MM.1S (cell line): Measurements from ENCODE around the gene TRAK2.

Experiments used
- DNase-seq: peaks from one replicate; pipeline ENCODE4 v3.0.0-alpha.2; 2015
- H2AFZ ChIP-seq: fragments of 300-600 bp; sonication (generic); 2 replicates; pipeline ENCODE4 v1.6.0; 2016; ENCODE audit warnings: antibody characterized with exemption, low read length
- H3F3A ChIP-seq: fragments of 300-600 bp; sonication (generic); 2 replicates; pipeline ENCODE4 v1.6.1; 2016; ENCODE audit warnings: mild to moderate bottlenecking, antibody characterized with exemption, low read length, moderate library complexity, mixed read lengths; ENCODE audit not compliant: insufficient read depth
- H3K27ac ChIP-seq: fragments of 300-600 bp; sonication (generic); 2 replicates; pipeline ENCODE4 v1.5.1; 2016; ENCODE audit warnings: mild to moderate bottlenecking, low read length
- H3K27me3 ChIP-seq: fragments of 300-600 bp; sonication (generic); replicated peaks from 2 replicates; pipeline ENCODE4 v1.6.0; 2016; ENCODE audit warnings: low read length; ENCODE audit not compliant: insufficient read depth
- H3K36me3 ChIP-seq: fragments of 300-600 bp; sonication (generic); replicated peaks from 2 replicates; pipeline ENCODE4 v1.6.1; 2016; ENCODE audit warnings: mild to moderate bottlenecking, low read length, mixed read lengths; ENCODE audit not compliant: insufficient read depth
- H3K4me1 ChIP-seq: fragments of 300-600 bp; sonication (generic); 2 replicates; pipeline ENCODE4 v1.6.1; 2016; ENCODE audit warnings: low read length, mixed read lengths
- H3K4me2 ChIP-seq: fragments of 300-600 bp; sonication (generic); 2 replicates; pipeline ENCODE4 v1.6.0; 2016; ENCODE audit warnings: low read depth, low read length
- H3K4me3 ChIP-seq: fragments of 300-600 bp; sonication (generic); 2 replicates; pipeline ENCODE4 v1.5.1; 2016; ENCODE audit warnings: low read length, mixed read lengths
- H3K79me2 ChIP-seq: fragments of 300-600 bp; sonication (generic); 2 replicates; pipeline ENCODE4 v1.6.1; 2016; ENCODE audit warnings: mixed run types, low read length, mixed read lengths
- H3K9ac ChIP-seq: fragments of 300-600 bp; sonication (generic); 2 replicates; pipeline ENCODE4 v1.6.1; 2016; ENCODE audit warnings: low read length, mixed read lengths
- H3K9me2 ChIP-seq: fragments of 300-600 bp; sonication (generic); replicated peaks from 2 replicates; pipeline ENCODE4 v1.6.1; 2016; ENCODE audit warnings: mild to moderate bottlenecking, low read length, mixed read lengths; ENCODE audit not compliant: insufficient read depth
- H3K9me3 ChIP-seq: fragments of 300-600 bp; sonication (generic); replicated peaks from 2 replicates; pipeline ENCODE4 v1.6.1; 2016; ENCODE audit warnings: mild to moderate bottlenecking, low read length, mixed read lengths; ENCODE audit not compliant: insufficient read depth
- H4K20me1 ChIP-seq: fragments of 300-600 bp; sonication (generic); 2 replicates; pipeline ENCODE4 v1.6.1; 2016; ENCODE audit warnings: mild to moderate bottlenecking, low read length, moderate library complexity, mixed read lengths; ENCODE audit not compliant: insufficient read depth
- CTCF ChIP-seq: fragments of 300-600 bp; sonication (generic); IDR thresholded peaks from 2 replicates; pipeline ENCODE4 v1.5.1; 2016; ENCODE audit warnings: antibody characterized with exemption, low read length, mixed read lengths
- EZH2 ChIP-seq: fragments of 300-600 bp; sonication (generic); optimal IDR thresholded peaks from 2 replicates; pipeline ENCODE3; 2017; ENCODE audit warnings: low read depth, mild to moderate bottlenecking, antibody characterized with exemption, low read length, mixed read lengths
- EZH2phosphoT487 ChIP-seq: fragments of 300-600 bp; sonication (generic); IDR thresholded peaks from 2 replicates; pipeline ENCODE4 v1.6.1; 2018; ENCODE audit warnings: antibody characterized with exemption, low read length

TRAK2 gene

GRCh38 chr2:201482543-201482942 is 31.3 kb upstream of the TRAK2 start:
- Histone ChIP-seq H3K4me3 (no peak overlapping the region), H3K4me2 (no peak overlapping the region), H3K9ac (no peak overlapping the region), H3K27ac (no peak overlapping the region), H3K27me3 (no peaks in the 10 kb centered on the region), H4K20me1 (no peaks in the 10 kb centered on the region), H3K79me2 (no peaks in the 10 kb centered on the region), H2AFZ (no peak overlapping the region), H3F3A (no peaks in the 10 kb centered on the region), H3K9me2 (no peaks in the 10 kb centered on the region), H3K9me3 (no peaks in the 10 kb centered on the region), H3K36me3 (no peaks in the 10 kb centered on the region), H3K4me1 (no peaks in the 10 kb centered on the region)
- TF ChIP-seq CTCF (no peak), EZH2phosphoT487 (no peak), EZH2 (no peak)
- DNase-seq = no peak

GRCh38 chr2:201472411-201472810 is 21.2 kb upstream of the TRAK2 start:
- H3K79me2 ChIP-seq = no peaks in the 10 kb centered on the region
- H2AFZ ChIP-seq = no peak overlapping the region
- H3K36me3 ChIP-seq = no peaks in the 10 kb centered on the region; the same call in 1 of the 2 replicates
- no peak overlapping the region for H3K9ac ChIP-seq
- H4K20me1 ChIP-seq = no peaks in the 10 kb centered on the region
- TF ChIP-seq EZH2 = no peak
- TF ChIP-seq CTCF = no peak
- TF ChIP-seq EZH2phosphoT487 = no peak
- no peaks in the 10 kb centered on the region for H3K27me3 ChIP-seq
- H3K9me3 ChIP-seq = no peaks in the 10 kb centered on the region
- no peak for DNase-seq
- no peak overlapping the region for H3K4me2 ChIP-seq
- H3K9me2 ChIP-seq = no peaks in the 10 kb centered on the region
- H3F3A ChIP-seq = no peaks in the 10 kb centered on the region
- no peaks in the 10 kb centered on the region for H3K4me1 ChIP-seq
- H3K27ac ChIP-seq = no peak overlapping the region
- no peak overlapping the region for H3K4me3 ChIP-seq

- H3K4me3 ChIP-seq = no peak overlapping the region
- no peak for DNase-seq
- no peaks in the 10 kb centered on the region for H3K79me2 ChIP-seq
- H3K4me2 ChIP-seq = no peak overlapping the region
- no peaks in the 10 kb centered on the region for H3K9me2 ChIP-seq
- H4K20me1 ChIP-seq = no peaks in the 10 kb centered on the region
- no peak overlapping the region for H3K9ac ChIP-seq
- no peaks in the 10 kb centered on the region for H3K9me3 ChIP-seq
- H3F3A ChIP-seq = no peaks in the 10 kb centered on the region
- H3K4me1 ChIP-seq = no peaks in the 10 kb centered on the region
- no peaks in the 10 kb centered on the region for H3K27me3 ChIP-seq
- H2AFZ ChIP-seq = no peak overlapping the region
- H3K36me3 ChIP-seq = no peaks in the 10 kb centered on the region; the same call in 1 of the 2 replicates
- H3K27ac ChIP-seq = no peak overlapping the region
- no peak for TF ChIP-seq EZH2phosphoT487
- no peak for TF ChIP-seq EZH2
- no peak for TF ChIP-seq CTCF
Measured at GRCh38 chr2:201471732-201472393, 20.6 kb upstream of the TRAK2 start.
